NOMO-1 (cell line): ENCODE measurements around the gene TOE1.
"Not testable (repeated sequence)": the region's sequence is repeated elsewhere in the genome, so short reads cannot be mapped to it uniquely, and the experiment has no call there.

Experiments
- DNase-seq, 2 experiments: peaks; one replicate each; lab custom pipeline; 2025; ENCODE audit not compliant: unreplicated experiment in 2 of 2; lab: John Stamatoyannopoulos, UW

The TOE1 gene

DNA sequence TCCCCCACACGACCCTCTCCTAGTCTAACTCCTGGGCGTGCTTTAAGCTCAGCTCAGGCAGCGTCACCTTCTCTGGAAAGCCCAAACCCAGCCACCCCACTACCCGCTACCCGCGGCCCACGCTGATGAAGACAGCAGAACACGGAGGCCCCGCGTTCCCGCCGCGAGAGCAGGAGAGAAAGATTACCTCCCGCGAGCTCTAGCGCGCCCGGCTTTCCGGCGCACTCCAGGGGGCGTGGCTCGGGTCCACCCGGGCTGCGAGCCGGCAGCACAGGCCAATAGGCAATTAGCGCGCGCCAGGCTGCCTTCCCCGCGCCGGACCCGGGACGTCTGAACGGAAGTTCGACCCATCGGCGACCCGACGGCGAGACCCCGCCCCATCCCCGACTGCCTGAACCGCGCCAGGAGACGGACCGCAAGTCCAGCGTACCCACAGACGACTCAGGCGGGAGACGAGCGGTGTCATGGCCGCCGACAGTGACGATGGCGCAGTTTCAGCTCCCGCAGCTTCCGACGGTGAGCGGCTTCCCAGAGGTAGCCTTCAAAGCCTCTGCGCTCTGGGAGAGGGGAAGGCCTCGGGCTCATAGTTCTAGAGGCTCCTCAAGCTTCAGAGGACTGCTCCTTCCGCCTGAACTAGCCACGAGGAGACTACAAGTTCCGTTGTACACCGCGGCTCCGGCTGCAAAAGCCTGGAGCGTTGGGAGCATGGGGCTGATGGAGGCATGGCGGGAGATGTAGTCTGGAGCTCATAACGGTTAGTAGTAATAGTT is at the start of gene TOE1, which contains the start of gene MUTYH:
TOE1 (plus strand) TSS at position 382 of the 770 bp plus-strand sequence; CDS start at position 465, 83 bp downstream.
MUTYH (minus strand) TSS at position 652 of the 770 bp plus-strand sequence. CDS start 5,935 bp downstream, outside the sequence.
- peak; percentile 95 for DNase-seq

- not testable (repeated sequence) for DNase-seq
These were observed 49.0 kb upstream of the TOE1 start for GRCh38 chr1:45291002-45291401.

DNA sequence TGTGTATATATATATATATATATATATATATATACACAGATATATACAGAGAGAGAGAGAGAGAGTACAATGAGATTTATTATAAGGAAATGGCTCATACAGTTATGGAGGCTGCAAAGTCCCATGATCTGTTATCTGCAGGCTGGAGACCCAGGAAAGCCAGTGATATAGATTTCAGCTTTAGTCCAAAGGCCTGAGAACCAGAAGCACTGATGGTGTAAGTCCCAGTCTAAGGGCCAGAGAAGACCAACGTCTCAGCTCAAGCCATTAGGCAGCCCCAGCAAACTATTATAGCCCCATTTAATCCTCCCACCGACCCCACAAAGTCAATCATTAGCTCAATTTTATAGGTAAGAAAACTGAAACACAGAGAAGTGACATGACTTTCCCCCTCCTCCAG is 48.3 kb upstream of the TOE1 start:
- no peak for DNase-seq

DNA sequence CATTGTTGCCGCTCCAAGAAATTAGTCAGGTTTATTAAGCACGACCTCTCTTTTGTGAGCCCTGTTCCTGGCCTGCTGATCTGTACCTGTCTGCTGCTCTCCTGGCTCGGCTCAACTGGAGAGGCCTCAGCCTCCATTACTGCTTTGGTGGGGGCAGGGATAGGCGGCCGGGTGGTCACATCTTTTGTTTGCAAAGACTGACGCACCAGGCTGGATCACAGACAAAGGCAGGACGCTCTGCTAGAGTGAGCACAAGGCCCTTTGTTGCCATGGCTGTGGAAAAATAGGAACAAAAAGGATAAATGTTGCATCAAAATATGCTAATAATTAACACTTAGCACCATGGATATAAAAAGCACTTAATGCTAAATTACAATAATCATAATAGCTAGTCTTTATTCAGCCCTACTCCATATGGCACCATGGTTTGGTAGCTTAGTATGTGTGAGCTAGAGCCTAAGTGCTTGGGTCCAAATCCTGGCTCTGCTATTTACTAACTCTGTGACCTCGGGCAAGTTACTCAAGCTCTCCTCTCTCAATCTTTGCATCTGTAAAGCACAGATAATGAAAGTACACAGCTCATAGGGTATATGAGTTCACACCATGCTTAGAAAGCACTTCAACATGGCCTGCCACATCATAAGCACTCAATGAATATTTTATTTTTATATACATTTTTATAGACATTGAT is 42.2 kb upstream of the TOE1 start:
- DNase-seq: no peak

DNA sequence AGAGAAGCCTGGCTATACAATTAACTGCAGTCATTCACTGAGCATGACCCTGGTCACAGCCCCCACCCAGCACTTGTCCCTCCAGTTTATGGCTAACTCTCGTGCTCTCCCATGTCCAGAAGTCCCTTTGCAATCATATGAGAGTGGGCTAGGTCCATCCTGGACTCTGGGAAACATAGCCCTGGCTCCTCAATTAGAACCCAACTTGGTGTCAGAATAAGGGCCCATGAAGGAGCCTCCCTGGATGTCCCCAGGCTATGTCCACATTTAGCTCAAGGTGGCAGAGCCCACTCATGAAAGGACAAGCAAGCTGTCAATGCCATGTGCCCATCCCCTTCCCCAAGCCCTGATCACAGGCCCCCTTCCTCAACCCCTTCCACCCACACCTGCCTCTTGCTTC is 40.7 kb upstream of the TOE1 start:
- no peak for DNase-seq

GRCh38 chr1:45299981-45300668 is 39.8 kb upstream of the TOE1 start:
- peak; percentile 49 to 61 for DNase-seq

GRCh38 chr1:45300669-45300997 is 39.3 kb upstream of the TOE1 start:
- DNase-seq: no peak

GRCh38 chr1:45302505-45303150 is 37.3 kb upstream of the TOE1 start:
- DNase-seq: no peak

DNA sequence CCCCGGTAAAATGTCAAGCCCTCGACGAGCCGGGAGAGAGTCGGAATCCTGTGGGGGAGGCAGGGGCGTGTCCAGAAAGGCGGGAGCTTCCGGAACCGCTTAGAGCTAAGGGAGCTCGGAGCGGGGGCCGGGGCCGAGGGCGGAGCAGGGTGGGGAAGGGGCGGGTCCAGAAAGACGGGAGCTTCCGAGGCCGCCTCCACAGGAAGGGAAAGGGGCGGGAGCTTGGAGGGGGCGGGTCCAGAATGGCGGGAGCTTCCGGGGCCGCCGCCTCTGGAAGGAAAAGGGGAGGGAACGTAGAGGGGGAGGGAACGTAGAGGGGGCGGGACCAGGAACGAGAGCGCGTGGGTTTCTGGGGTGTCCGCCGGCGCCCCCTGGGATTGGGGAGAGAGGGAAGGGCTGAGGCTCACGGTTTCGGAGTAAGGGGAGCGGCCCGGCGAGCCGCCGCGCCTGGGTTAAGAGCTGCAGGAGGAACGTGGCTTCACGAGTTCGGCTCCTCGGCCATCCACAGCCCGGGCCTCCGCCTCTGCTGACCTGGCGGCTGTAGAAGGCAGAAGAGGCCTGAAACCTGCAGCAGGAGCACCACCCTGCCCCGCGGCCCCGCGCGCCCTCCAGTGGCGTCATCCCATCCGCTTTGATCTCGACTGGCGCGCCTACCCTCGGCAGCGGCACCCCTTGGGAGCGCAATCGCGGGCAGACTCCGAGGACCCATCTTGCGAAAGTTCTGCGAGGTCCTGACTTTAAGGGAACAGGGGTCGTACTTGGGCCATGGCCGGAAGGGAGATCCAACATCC is 36.3 kb upstream of the TOE1 start:
- DNase-seq: peak; percentile 92 to 98

- no peak for DNase-seq
These were observed 35.5 kb upstream of the TOE1 start for GRCh38 chr1:45304311-45305081.

DNA sequence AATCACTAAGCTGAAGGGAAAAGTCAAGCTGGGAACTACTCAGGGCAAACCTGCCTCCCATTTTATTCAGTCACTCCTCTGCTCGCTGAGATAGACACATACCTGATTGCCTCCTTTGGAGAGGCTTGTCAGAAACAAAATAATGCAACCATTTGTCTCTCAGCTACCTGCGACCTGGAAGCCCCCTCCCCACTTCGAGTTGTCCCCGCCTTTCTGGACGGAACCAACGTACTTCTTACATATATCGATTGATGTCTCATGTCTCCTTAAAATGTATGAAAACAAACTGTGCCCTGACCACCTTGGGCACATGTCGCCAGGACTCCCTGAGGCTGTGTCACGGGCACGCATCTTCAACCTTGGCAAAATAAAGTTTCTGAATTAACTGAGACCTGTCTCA is 34.7 kb upstream of the TOE1 start:
- DNase-seq: no peak

- DNase-seq: peak in 1 of 2 experiments; percentile 28
These were observed 33.7 kb upstream of the TOE1 start for GRCh38 chr1:45306319-45306718.

DNA sequence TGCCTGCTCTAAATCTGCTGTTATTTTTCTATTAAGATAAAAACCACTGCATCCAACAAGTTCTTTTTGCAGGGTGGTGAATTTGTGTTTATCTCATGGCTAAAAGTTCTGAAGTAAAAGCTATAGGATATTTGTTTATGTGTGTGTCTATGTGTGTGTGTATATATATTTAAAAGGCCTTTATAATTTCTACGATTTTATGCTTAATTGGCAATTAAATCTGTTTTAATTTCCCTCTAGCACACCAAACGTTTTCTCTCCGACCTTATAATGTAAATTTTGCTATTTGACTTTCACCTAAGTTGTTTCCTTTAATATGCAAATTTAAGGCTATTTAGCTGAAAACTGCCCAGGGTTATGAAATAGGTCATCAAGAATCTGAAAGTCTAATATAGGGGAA is 33.1 kb upstream of the TOE1 start:
- DNase-seq: no peak

DNA sequence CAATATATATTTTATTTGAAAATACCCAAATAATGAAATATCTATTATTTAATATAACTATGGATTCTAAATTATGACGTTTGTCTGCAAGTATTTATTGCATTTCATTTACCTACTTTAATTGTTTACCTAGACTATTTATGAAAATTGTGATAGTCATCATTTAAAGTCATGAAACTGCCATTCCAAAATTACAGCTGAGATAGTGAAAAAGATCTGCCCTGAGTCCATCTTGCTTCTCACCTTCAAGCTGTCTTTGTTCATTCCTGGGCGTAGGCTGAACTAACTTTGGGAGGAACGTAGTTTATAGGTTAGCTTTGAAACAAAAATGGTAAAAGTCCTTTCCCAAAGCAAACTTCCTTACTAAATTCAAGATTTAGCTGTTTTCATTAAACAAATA is 25.7 kb upstream of the TOE1 start:
- DNase-seq: no peak

GRCh38 chr1:45317166-45317565 is 22.8 kb upstream of the TOE1 start:
- no peak for DNase-seq

- no peak for DNase-seq
These were observed 20.2 kb upstream of the TOE1 start for GRCh38 chr1:45319761-45320160.

GRCh38 chr1:45321444-45321843 is 18.5 kb upstream of the TOE1 start:
- DNase-seq: no peak

GRCh38 chr1:45322486-45323040 is 17.4 kb upstream of the TOE1 start:
- no peak for DNase-seq

DNA sequence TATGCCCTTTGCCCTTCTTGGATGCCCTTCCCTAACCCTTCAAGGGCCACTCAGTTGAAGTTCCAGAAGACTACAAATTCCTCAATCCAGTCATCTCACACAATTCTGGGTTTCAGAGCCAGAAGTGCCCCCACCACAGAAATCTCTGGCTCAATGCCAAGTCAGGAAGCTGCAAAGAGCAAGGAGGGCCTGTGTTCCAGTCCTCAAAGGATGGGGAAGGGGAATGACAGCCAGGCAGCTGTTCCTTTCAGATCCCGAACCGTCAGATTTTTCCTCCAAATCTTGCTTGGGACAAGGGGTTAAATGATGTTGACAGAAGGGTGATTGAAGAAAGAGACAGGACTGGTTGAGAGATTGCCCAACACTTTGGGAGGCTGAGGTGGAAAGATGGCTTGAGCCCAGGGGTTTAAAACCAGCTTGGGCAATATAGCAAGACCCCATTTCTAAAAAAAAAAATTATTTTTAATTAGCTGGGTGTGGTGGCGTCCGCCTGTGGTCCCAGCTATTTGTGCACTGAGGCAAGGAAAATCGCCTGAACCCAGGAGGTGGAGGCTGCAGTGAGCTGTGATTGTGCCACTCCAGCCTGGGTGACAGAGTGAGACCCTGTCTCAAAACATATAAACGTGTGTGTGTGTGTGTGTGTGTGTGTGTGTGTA is 14.0 kb upstream of the TOE1 start:
- DNase-seq: no peak
